ENCODE results near the gene TMEM245. TPM values are rescaled to one million over a fixed set of nuclear protein-coding genes. Genes with fewer than 3 reads are reported as not detected.

Gene TMEM245
- total RNA-seq, 1 donor from 2014 or later: 57.1 TPM

DNA sequence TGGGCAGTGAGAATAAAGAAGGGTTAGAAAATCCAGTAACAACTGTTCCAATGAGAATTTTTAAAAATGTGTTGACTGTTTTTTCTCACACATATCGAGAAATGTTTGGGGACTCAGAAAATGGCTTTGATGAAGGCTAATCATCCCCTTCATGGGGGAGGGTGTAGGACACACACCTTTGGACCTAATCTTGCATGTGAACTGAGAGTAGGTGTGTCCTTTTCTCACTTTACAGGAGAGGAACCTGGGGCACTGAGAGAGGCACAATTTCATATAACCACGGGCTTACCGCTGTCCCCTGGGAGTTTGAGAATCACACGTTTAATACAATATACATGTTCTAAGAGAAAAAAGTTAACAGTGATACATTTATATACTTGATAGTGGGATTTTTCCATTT is 30.0 kb upstream of the TMEM245 start:
- no peak for DNase-seq (ENCODE audit: low read depth)
- TF ChIP-seq, protein P1, sequence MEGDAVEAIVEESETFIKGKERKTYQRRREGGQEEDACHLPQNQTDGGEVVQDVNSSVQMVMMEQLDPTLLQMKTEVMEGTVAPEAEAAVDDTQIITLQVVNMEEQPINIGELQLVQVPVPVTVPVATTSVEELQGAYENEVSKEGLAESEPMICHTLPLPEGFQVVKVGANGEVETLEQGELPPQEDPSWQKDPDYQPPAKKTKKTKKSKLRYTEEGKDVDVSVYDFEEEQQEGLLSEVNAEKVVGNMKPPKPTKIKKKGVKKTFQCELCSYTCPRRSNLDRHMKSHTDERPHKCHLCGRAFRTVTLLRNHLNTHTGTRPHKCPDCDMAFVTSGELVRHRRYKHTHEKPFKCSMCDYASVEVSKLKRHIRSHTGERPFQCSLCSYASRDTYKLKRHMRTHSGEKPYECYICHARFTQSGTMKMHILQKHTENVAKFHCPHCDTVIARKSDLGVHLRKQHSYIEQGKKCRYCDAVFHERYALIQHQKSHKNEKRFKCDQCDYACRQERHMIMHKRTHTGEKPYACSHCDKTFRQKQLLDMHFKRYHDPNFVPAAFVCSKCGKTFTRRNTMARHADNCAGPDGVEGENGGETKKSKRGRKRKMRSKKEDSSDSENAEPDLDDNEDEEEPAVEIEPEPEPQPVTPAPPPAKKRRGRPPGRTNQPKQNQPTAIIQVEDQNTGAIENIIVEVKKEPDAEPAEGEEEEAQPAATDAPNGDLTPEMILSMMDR (conservative IDR thresholded peaks at IDR 0.05; ENCODE audit: low read depth, low read length): no peak
- H3K4me3 ChIP-seq (ENCODE audit: low read depth, low read length): no peak overlapping the region

DNA sequence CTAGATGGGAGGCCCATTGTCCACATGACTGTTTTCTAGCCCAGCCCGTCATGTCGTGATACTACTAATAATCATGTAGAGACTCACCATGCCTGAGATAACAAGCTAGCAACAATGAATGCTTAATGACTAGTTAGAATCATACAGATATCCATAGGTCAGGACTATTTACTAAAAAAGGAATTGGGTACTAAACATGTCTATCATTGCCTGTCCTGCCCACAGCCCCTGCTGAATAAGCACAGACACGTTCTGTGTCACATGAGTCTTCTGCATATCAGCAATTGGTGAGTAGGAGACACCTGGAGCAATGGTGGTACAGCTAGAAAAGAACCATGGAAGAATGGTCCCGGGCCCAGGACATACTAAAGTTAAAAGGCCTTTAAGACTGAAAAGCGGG is 29.3 kb upstream of the TMEM245 start:
- no peak for DNase-seq (ENCODE audit: low read depth)
- H3K4me3 ChIP-seq (ENCODE audit: low read depth, low read length): no peak overlapping the region
- TF ChIP-seq, protein P1 (conservative IDR thresholded peaks at IDR 0.05; ENCODE audit: low read depth, low read length): no peak

DNA sequence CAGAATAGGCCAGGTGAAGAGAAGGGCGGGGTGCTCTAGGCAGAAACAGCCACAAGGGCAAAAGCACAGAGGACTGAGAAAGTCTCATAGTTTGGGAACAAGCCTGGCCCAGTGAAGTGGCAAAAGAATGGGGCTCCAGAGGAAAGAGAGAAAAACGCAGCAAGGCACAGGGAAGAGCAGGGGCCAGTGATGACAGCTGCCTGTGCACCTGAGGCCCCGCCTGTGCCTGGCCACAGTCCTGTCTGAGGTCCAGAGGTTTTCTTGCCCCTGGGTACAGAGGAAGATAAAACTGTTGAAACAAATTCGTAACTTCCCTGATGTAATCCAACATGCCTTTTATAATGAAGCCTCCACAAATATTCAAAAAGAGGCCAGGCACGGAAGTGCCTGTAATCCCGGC is 25.3 kb upstream of the TMEM245 start:
- TF ChIP-seq, protein P1 (conservative IDR thresholded peaks at IDR 0.05; ENCODE audit: low read depth, low read length): no peak
- no peak for DNase-seq (ENCODE audit: low read depth)
- no peak overlapping the region for H3K4me3 ChIP-seq (ENCODE audit: low read depth, low read length)

DNA sequence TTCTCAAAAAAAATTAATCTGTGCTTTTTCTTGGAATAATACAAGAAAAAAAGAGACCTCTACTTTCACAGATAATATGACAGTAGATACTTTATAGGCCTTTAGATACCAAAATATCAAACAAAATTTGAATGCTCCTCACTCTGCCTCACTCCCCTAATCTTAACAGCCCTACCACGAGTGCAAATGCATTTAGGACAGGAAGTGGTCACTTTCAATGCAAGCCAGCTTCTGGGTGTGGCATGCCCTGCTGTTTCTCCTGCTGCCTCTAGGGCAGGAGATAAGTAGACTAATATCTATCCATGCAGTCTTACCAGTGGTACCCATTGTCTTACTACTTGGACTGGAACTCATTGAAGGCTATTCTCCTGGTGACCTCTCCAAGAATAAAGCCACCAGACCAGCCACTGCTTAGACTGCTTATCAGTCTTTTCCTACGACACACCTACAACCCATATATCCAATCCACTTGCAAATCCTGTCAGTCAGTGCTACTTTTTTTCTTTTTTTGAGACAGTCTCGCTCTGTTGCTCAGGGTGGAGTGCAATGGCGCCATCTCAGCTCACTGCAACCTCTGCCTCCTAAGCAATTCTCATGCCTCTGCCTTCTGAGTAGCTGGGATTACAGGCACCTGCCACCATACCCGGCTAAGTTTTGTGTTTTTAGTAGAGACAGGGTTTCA is 24.3 kb upstream of the TMEM245 start:
- H3K4me3 ChIP-seq (ENCODE audit: low read depth, low read length): no peak overlapping the region
- DNase-seq (ENCODE audit: low read depth): no peak
- TF ChIP-seq, protein P1 (conservative IDR thresholded peaks at IDR 0.05; ENCODE audit: low read depth, low read length): peak; percentile 41

DNA sequence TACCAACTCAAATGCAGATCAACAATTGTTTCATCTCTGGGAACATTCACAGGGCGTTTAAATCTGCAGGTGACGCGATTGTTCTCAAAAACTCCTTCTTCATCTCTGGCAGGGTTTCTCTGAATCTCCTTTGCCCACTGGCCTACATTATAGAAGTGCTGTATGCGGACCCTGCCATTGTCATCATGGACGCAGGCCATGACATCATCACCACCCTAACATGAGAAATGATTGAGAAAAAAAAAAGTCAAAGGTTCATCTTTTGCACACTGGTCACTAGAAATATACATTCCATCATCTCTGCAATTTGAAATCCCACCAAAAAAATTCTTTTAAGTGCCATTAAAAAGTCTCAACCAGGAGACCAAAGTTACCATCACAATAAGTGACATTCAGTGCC is 21.6 kb upstream of the TMEM245 start:
- no peak overlapping the region for H3K4me3 ChIP-seq (ENCODE audit: low read depth, low read length)
- no peak for DNase-seq (ENCODE audit: low read depth)
- TF ChIP-seq, protein P1 (conservative IDR thresholded peaks at IDR 0.05; ENCODE audit: low read depth, low read length): no peak

DNA sequence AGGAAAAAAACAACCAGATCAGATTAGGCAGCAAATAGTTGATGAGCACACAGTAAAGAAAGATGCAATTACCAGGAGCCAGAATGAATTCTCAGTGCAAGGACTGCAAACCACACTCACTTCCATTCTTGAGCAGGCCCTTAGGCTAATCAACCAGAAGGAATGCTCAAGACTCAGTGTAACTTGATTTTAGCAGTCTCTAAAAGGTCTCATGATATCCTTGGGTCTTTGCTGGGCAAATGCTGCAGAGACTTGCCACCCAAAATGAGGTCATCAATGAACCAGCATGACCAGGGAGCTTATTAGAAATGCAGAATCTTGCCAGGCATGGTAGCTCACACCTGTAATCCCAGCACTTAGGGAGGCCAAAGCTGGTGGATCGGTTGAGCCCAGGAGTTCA is 20.1 kb upstream of the TMEM245 start:
- no peak for DNase-seq (ENCODE audit: low read depth)
- TF ChIP-seq, protein P1 (conservative IDR thresholded peaks at IDR 0.05; ENCODE audit: low read depth, low read length): no peak
- no peak overlapping the region for H3K4me3 ChIP-seq (ENCODE audit: low read depth, low read length)

DNA sequence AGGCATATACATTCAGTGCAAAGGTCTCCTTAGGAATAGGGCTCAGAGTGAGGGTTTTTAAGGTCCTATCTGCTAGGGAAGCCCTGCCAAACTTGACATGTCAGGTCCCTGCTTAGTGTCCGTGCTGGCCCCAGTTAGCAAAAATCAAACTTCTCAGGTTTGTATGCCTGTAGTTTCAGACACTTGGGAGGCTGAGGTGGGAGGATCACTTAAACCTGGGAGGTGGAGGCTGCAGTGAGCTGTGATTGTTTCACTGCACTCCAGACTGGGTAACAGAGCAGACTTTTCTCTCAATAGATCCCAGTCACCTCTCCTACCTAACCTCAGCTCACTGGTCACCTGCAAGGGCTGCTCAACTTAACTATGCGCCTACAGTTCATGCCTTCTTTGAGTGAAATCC is 18.7 kb upstream of the TMEM245 start:
- TF ChIP-seq, protein P1 (conservative IDR thresholded peaks at IDR 0.05; ENCODE audit: low read depth, low read length): no peak
- H3K4me3 ChIP-seq (ENCODE audit: low read depth, low read length): no peak overlapping the region
- DNase-seq (ENCODE audit: low read depth): no peak
